Hippocampal formation (tissue), 2 donors: Measurements from ENCODE around the gene ADH1C.
"Not testable (repeated sequence)": the region's sequence is repeated elsewhere in the genome, so short reads cannot be mapped to it uniquely, and the experiment has no call there.

Experiments used
- DNase-seq, 2 donors: peaks; one replicate each; lab custom pipeline; 2025; lab: John Stamatoyannopoulos, UW

ADH1C gene

GRCh38 chr4:99352602-99353537 lies at the start of gene ADH1C:
ADH1C (minus strand) TSS chr4:99352746; CDS start chr4:99352675, 71 bp downstream.
- no peak for DNase-seq

- DNase-seq, result no peak
These were observed 48.3 kb upstream of the ADH1C start for GRCh38 chr4:99400831-99401230.

DNA sequence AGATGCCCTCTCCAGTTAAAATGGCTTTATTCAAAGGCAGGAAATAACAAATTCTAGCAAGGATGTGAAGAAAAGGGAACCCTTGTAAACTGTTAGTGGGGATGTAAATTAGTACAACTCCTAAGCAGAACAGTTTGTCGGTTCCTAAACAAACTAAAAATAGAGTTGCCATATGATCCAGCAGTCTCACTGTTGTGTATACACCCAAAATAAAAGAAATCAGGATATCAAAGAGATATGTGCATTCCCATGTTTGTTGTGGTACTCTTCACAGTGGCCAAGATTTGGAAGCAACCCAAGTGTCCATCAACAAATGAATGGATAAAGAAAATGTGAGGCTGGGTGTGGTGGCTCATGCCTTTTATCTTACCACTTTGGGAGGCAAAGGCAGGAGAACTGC lies 46.5 kb upstream of the ADH1C start:
- no peak for DNase-seq

- no peak for DNase-seq
These were observed 43.2 kb upstream of the ADH1C start for GRCh38 chr4:99395595-99396364.

DNA sequence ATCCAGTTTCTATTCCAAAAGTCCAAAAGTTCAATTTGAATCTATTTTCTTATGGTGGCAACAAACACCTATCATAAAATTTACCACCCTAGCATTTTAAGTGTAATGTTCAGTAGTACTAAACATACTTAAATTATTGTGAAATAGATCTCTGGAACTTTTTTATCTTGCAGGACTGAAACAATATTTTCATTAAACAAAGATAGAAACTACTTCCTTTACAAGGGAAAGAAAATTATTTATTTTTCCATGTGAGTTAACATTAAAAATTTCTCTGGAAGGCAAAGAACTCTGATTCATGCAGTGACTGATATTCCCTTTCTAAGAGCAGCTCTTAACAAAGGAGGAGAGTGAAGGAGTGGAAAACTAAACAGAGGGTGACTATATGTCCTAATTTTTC lies 42.4 kb upstream of the ADH1C start:
- no peak for DNase-seq

DNA sequence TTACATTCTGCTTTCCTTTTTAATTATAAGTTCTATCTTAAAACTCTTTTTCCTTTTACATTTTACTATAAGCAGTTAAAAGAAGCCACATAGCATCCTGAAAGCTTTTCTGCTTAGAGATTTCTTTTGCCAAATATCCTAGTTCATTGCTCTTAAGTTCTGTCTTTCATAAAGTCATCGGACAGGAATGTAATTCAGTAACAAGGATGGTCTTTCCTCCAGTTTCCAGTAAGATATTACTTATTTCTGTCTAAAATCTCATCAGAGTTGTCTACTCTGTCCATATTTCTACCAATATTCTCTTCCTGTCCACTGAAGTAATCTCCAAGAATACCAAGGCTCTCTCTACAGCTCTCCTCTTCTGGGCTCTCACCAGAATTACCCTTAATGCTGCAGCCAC lies 37.5 kb upstream of the ADH1C start:
- no peak for DNase-seq

GRCh38 chr4:99389606-99390005 lies 37.1 kb upstream of the ADH1C start:
- DNase-seq, result no peak

- no peak for DNase-seq
These were observed 31.4 kb upstream of the ADH1C start for GRCh38 chr4:99383833-99384392.

- DNase-seq, result no peak
These were observed 30.9 kb upstream of the ADH1C start for GRCh38 chr4:99383399-99383798.

- no peak for DNase-seq
These were observed 30.3 kb upstream of the ADH1C start for GRCh38 chr4:99382745-99383360.

DNA sequence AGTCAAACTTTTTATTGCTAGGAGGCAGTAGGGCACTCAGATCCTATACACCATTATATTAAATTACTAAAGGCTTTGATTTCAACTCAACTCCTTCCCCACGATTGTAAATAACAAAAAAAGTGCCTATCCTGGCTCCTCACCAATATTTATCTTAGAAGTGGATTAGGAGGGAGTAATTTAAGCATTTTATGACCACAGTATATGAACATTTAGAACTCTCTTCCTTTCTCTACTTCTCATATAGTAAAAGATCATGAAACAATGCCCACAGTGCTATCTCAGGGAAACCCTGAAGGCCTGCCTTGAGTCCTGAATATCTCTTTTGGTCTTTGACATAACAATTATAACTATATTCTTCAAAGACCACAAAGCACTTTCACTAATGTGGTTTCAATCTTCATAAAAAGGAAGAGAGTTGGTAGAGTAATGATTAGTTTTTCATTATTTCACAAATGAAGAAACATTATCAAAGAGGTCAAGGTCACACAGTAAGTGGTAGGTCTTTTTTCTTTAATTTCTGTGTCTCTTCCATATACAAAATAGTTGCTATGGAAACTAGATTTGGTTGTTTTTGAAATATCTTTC lies 29.1 kb upstream of the ADH1C start:
- no peak for DNase-seq

DNA sequence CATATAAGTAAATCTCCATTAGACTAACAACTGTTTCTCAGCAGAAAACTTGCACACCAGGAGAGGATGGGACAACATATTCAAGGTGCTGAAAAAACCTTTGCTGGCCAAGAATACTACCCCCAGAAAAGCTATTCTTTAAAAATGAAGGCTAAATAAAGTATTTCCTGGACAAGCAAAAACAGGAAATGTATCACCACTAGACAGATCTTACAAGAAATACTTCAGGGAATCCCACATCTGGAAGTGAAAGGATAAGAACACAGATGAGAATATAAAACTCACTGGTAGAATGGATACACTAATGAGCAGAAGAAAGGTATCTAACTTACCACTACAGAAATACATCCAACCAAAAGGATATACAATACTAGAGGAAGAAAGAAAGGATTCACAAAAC lies 27.0 kb upstream of the ADH1C start:
- DNase-seq, result no peak

GRCh38 chr4:99378876-99379275 lies 26.3 kb upstream of the ADH1C start:
- no peak for DNase-seq

DNA sequence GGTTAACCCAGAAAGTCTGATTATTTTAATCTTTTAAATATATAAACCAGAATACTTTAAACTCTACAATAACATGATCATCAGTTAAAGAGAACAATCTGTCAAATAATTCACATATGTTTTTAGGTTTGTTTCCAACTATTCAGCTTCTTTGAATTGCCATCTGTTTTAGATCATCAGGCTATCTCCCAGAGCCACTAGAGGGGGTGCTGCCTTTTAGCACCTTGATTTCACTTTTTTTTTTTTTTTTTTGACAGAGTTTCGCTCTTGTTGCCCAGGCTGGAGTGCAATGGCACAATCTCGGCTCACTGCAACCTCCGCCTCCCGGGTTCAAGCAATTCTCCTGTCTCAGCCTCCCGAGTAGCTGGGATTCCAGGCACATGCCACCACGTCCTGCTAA lies 24.8 kb upstream of the ADH1C start:
- DNase-seq, result not testable (repeated sequence)

- DNase-seq, result not testable (repeated sequence)
These were observed 19.9 kb upstream of the ADH1C start for GRCh38 chr4:99372464-99372863.

- not testable (repeated sequence) for DNase-seq
These were observed 15.3 kb upstream of the ADH1C start for GRCh38 chr4:99367817-99368216.

- no peak for DNase-seq
These were observed 13.9 kb upstream of the ADH1C start for GRCh38 chr4:99366491-99366890.

DNA sequence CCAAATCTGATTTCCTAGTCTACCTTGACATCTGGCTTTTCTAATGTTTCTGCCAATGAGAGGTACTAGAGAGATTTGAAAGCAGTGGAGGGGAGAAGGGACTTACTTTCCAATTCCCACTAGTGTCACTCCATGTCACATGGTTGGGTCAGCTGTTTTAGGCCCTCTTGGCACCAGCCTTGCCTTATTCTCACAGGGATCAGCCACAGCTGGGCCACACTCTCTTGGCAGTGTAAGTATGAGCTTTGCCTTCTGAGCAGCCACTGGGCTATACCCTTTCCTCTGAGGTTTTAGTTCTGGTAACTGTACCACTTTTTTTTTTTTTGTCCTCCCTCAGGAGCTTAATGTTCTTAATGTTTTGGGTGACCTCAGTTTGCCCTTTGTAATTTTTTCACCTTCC lies 10.2 kb upstream of the ADH1C start:
- DNase-seq, result no peak

- no peak for DNase-seq
These were observed 9.3 kb upstream of the ADH1C start for GRCh38 chr4:99361899-99362275.

DNA sequence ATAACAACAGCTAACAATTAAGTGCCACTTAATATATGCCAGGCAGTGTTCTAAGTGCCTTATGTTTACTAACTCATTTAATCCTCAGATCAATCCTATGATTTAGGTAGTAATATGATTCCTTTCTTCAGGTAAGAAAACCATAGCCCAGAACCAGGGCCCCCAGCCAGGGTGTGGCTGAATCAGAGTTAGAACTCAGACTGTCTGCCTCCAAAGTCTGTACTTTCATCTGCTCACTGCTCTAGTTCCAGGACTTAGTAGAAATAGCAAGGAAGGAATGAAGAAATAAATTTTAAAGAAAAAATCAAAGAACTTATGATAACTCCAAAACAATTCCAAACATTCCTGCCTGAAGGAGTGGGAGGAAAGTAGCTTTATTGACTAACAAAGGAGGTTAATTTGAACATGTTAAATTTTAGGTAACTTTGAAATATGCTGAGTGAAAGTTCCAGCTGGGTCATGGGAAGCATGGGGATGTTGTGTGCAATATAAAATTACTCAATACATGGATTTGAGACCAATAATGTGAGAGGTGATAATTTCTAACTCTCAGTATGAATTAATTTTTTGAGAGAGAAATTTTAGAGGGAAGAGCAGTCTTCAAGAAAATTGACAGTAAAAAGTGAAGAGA lies 8.8 kb upstream of the ADH1C start:
- DNase-seq, result no peak

GRCh38 chr4:99359480-99360204 lies 7.1 kb upstream of the ADH1C start:
- DNase-seq, result no peak
